Nephron progenitor cell (in vitro differentiated cells): ENCODE results near the gene PTPRR.

ENCODE experiments used
- DNase-seq: peaks from one replicate; pipeline ENCODE4 v3.0.0; 2021
- H3K27ac Mint-ChIP-seq: 2 replicates; pipeline ENCODE4 v1.8.0; 2021; ENCODE audit warnings: mild to moderate bottlenecking, moderate library complexity, mixed read lengths
- H3K27me3 Mint-ChIP-seq: 2 replicates; pipeline ENCODE4 v1.8.0; 2021; ENCODE audit warnings: mild to moderate bottlenecking, low read depth, mixed read lengths; ENCODE audit not compliant: poor library complexity
- H3K36me3 Mint-ChIP-seq: 2 replicates; pipeline ENCODE4 v1.8.0; 2021; ENCODE audit warnings: low read depth, mixed read lengths
- H3K4me1 Mint-ChIP-seq: 2 replicates; pipeline ENCODE4 v1.8.0; 2021; ENCODE audit warnings: mixed read lengths
- H3K4me3 Mint-ChIP-seq: 2 replicates; pipeline ENCODE4 v1.8.0; 2021; ENCODE audit warnings: mild to moderate bottlenecking, moderate library complexity, mixed read lengths
- H3K9me3 Mint-ChIP-seq: 2 replicates; pipeline ENCODE4 v1.8.0; 2021; ENCODE audit warnings: mild to moderate bottlenecking, moderate library complexity, mixed read lengths
- CTCF ChIP-seq: fragments of 200-600 bp; sonication (generic); IDR thresholded peaks from 2 replicates; pipeline ENCODE4 v1.5.0; 2021; ENCODE audit warnings: antibody characterized with exemption

The PTPRR gene

DNA sequence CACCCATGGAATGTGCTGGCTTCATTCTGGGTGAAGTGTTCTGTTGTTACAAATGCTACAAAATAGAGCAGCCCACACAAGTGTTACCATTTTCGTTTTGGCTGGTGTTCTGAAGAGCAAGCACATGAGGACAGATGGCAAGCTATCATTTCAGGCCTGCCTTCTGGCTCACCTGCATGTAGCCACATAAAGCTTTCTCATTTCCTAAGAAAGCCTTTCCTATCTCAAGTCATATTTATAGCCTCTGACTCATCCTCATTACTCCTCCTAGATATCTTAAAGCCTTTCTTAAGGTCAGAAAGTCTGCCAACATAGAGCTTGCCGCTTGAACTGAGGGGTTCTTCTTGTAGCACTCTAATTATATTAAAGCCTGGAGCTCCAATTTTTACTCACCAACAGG, 89.0 kb downstream of the PTPRR start:
- Mint-ChIP-seq H3K9me3 (no peaks in the 10 kb centered on the region), H3K4me3 (no peak overlapping the region), H3K27me3 (peaks cover 42% of the 10 kb centered on the region), H3K4me1 (peaks cover 4% of the 10 kb centered on the region), H3K27ac (no peak overlapping the region), H3K36me3 (no peaks in the 10 kb centered on the region)
- DNase-seq: no peak
- no peak for TF ChIP-seq CTCF

- H3K27ac Mint-ChIP-seq: no peak overlapping the region
- H3K9me3 Mint-ChIP-seq: no peaks in the 10 kb centered on the region
- H3K27me3 Mint-ChIP-seq: peaks cover 46% of the 10 kb centered on the region
- no peak for TF ChIP-seq CTCF
- H3K4me1 Mint-ChIP-seq: peaks cover 4% of the 10 kb centered on the region
- H3K36me3 Mint-ChIP-seq: no peaks in the 10 kb centered on the region
- no peak overlapping the region for H3K4me3 Mint-ChIP-seq
- no peak for DNase-seq
Measured at GRCh38 chr12:70830221-70831061, 90.1 kb downstream of the PTPRR start.

- Mint-ChIP-seq H3K4me1 (peaks cover 4% of the 10 kb centered on the region), H3K27ac (no peak overlapping the region), H3K9me3 (no peaks in the 10 kb centered on the region), H3K4me3 (no peak overlapping the region), H3K27me3 (peaks cover 46% of the 10 kb centered on the region), H3K36me3 (no peaks in the 10 kb centered on the region)
- DNase-seq: no peak
- no peak for TF ChIP-seq CTCF
Measured at GRCh38 chr12:70829070-70829469, 91.5 kb downstream of the PTPRR start.

GRCh38 chr12:70828351-70828750, 92.2 kb downstream of the PTPRR start:
- no peak for TF ChIP-seq CTCF
- no peaks in the 10 kb centered on the region for H3K9me3 Mint-ChIP-seq
- H3K27ac Mint-ChIP-seq: no peak overlapping the region
- DNase-seq: no peak
- H3K4me3 Mint-ChIP-seq: no peak overlapping the region
- H3K27me3 Mint-ChIP-seq: peaks cover 48% of the 10 kb centered on the region
- H3K4me1 Mint-ChIP-seq: peaks cover 7% of the 10 kb centered on the region
- no peaks in the 10 kb centered on the region for H3K36me3 Mint-ChIP-seq

DNA sequence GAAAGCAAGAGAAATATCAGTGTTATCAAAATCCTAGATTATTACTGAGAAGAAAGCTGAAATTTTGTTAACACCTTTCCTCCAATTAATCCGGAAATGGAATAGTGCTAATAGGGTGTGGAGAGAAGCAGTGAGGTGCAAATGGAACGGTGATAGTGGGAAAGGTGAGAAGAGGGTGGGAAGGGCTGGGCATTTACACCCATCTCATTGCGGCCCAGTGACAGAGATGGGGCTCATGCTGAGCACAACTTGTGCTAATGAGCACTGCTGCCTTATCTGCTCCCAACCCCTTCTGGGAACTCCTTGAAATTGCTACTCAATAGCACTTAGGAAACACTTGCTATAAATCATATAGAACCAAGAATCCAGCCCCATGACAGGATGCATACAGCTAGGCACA, 94.4 kb downstream of the PTPRR start:
- no peak overlapping the region for H3K27ac Mint-ChIP-seq
- H3K27me3 Mint-ChIP-seq: peaks cover 34% of the 10 kb centered on the region
- TF ChIP-seq CTCF: no peak
- H3K36me3 Mint-ChIP-seq: no peaks in the 10 kb centered on the region
- peaks cover 15% of the 10 kb centered on the region for H3K4me1 Mint-ChIP-seq
- no peak for DNase-seq
- H3K4me3 Mint-ChIP-seq: no peak overlapping the region
- no peaks in the 10 kb centered on the region for H3K9me3 Mint-ChIP-seq

GRCh38 chr12:70824511-70824910, 96.0 kb downstream of the PTPRR start:
- no peak overlapping the region for H3K27ac Mint-ChIP-seq
- no peaks in the 10 kb centered on the region for H3K36me3 Mint-ChIP-seq
- no peak for TF ChIP-seq CTCF
- H3K27me3 Mint-ChIP-seq: peaks cover 26% of the 10 kb centered on the region
- H3K9me3 Mint-ChIP-seq: peaks cover 7% of the 10 kb centered on the region
- H3K4me3 Mint-ChIP-seq: no peak overlapping the region
- peaks cover 15% of the 10 kb centered on the region for H3K4me1 Mint-ChIP-seq
- no peak for DNase-seq
